ENCODE measurements around the gene AIFM3.
A peak's percentile ranks its signal among the peaks of the same experiment; 100 is the strongest.
"Not testable (repeated sequence)": the region's sequence is repeated elsewhere in the genome, so short reads cannot be mapped to it uniquely, and the experiment has no call there.

Gene AIFM3

GRCh38 chr22:20942203-20942902 is 24.7 kb upstream of the AIFM3 start:
- not testable (repeated sequence) for DNase-seq

GRCh38 chr22:20943104-20943933 is 23.7 kb upstream of the AIFM3 start:
- no peak for DNase-seq

GRCh38 chr22:20944042-20944441 is 23.0 kb upstream of the AIFM3 start:
- no peak for DNase-seq

DNA sequence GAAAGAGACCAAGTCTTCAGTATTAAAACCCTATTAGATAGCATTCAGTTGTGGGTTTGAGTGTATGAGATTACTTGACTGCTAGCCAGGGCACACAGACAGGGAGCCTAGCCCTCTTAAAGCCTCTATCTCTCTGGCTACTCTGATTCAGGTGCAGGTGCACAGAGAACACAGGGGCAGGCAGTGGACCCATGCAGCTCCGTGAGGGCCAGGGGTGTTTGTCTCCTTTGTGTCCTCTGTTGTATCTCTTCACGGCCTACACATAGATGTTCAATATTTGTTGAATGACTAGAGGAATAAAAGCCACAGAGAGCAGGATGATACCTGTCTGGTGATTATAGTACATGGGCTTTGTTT is 21.5 kb upstream of the AIFM3 start:
- DNase-seq: no peak

- no peak for DNase-seq
These were observed 20.7 kb upstream of the AIFM3 start for GRCh38 chr22:20946080-20946986.

- DNase-seq: no peak
These were observed 20.1 kb upstream of the AIFM3 start for GRCh38 chr22:20946991-20947390.

DNA sequence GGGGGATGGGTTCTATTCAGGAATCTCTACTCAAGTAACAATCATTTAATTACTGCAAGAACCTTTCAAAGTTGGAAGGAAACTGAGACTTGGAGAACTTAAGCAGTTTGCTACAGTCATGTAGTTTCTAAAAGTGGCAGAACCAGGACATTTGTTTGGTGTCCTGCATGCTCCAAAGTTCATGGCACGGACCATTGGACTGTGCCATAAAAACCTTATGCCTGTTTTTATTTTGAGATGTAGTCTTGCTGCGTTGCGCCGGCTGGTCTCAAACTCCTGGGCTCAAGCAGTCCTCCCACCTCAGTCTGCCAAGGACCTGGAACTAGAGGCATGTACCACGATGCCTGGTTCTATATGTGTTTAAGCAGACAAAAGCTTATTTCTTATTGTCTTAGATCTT is 18.6 kb upstream of the AIFM3 start:
- no peak for DNase-seq

- no peak for DNase-seq
These were observed 18.1 kb upstream of the AIFM3 start for GRCh38 chr22:20948989-20949388.

DNA sequence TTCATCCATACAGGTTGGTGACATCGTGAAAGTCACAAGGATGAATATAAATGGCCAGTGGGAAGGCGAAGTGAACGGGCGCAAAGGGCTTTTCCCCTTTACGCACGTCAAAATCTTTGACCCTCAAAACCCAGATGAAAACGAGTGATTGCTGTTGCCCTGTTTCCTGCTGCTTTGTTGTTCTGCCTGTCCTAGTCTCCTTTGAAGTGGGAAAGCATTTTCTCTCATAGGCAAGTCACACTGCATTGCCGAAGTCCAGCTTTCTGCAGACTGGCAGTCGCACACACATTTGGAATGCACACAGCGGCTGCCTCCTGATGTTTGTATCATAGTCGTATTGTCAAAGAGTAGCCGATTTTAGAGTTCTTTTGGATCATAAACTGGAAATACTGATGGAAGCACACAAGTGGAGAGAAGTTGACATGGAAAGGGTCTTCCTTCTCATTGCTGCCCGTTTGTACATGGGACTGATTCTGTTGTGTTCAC is 17.3 kb upstream of the AIFM3 start:
- no peak for DNase-seq

DNA sequence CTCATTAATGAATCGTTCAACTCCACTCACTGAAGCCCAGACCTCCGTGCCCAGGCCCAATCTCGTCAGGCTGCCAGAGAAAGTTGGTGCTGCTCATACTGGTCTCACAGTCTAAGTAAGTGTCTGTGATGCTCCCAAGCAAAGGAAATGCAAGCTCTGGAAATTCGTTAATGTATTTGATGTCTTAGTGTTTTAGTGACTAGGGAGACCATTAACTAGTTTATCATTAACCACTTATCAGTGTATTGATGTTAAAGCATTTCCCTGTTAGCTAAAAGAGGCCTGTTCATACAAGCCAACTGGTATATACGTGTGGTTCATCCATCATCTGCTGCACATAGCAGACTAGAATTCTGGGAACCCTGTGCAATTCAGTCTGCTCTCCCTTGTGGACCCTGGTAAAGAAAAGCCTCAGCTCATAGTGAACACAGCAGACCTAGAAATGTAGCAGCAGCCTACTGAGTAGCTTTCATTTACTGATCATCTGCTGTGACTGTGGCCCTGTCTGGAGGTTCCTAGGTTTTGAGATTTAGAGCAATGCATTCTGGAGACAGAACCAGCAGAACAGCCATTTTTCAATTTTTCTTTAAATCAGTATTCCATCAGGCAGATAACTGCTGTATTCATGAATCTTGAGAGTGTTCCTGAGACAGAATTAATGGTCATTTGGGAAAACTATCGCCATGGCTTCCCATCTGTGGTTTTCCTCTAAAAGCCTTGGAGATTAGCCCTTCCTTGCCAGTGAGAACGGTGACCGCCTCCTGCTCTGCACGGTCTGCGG is 15.7 kb upstream of the AIFM3 start:
- DNase-seq: no peak

GRCh38 chr22:20951932-20952380 is 15.1 kb upstream of the AIFM3 start:
- DNase-seq: no peak

GRCh38 chr22:20952544-20953341 is 14.3 kb upstream of the AIFM3 start:
- DNase-seq: no peak

- DNase-seq: no peak
These were observed 13.8 kb upstream of the AIFM3 start for GRCh38 chr22:20953342-20953608.

- no peak for DNase-seq
These were observed 13.2 kb upstream of the AIFM3 start for GRCh38 chr22:20953668-20954500.

DNA sequence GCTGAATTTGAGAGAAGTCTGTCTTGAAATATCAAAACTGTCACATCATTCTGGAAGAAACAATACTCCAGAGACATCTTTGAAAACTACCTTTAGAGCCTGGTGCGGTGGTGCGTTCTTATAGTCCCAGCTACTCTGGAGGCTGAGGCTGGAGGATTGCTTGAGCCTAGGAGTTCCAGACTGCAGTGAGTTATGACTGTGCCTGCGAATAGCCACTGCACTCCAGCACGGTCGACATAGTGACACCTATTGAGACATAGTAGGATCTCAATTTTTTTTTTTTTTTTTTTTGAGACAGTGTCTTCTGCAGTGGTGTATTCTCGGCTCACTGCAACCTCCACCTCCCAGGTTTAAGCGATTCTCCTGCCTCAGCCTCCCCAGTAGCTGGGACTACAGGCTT is 11.5 kb upstream of the AIFM3 start:
- DNase-seq: no peak

GRCh38 chr22:20956258-20957101 is 10.6 kb upstream of the AIFM3 start:
- no peak for DNase-seq

GRCh38 chr22:20957102-20957682 is 9.9 kb upstream of the AIFM3 start:
- peak; percentile 50 for DNase-seq

- no peak for DNase-seq
These were observed 9.2 kb upstream of the AIFM3 start for GRCh38 chr22:20957683-20958431.

All from right forelimb (tissue), 1 donor.